ENCODE data around the gene TSHZ2.
"Not testable (repeated sequence)": the region's sequence is repeated elsewhere in the genome, so short reads cannot be mapped to it uniquely, and the experiment has no call there.

Gene TSHZ2

DNA sequence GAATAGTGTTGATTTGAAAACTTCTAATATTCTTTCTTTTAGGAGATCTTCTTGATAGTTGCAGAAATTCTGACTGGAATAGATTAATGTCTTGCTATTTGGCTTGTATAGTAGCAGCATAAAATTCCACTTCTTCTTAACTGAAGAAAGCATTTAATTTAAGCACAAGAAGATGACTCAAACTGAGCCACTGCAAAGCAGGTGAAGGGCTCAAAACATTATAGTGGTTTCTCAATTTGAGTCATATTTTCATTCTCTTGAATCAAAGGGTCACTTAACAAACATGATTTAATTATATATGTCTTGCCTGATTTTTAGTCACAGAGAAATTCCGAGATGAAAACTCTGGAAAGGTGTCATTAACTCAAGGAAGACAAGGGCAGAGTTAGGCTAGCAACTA, 382.2 kb downstream of the TSHZ2 start:
- H3K9me3 ChIP-seq (ENCODE audit: control insufficient read depth, insufficient read depth, low read depth, low read length), result peaks cover 8% of the 10 kb centered on the region
- H3K36me3 ChIP-seq (ENCODE audit: control insufficient read depth, insufficient read depth, low read length), result no peaks in the 10 kb centered on the region
- no peak overlapping the region for H3K27ac ChIP-seq (ENCODE audit: low read depth, low read length)
- no peak overlapping the region for H3K4me3 ChIP-seq (ENCODE audit: low read depth, low read length)
- H3K9ac ChIP-seq (ENCODE audit: low read length), result no peak overlapping the region
- no peaks in the 10 kb centered on the region for H3K27me3 ChIP-seq (ENCODE audit: control insufficient read depth, insufficient read depth, low read length)
- H3K4me1 ChIP-seq (ENCODE audit: control insufficient read depth, insufficient read depth, low read length), result no peaks in the 10 kb centered on the region

- Histone ChIP-seq H3K9me3 (ENCODE audit: control insufficient read depth, insufficient read depth, low read depth, low read length) (peaks cover 8% of the 10 kb centered on the region), H3K4me3 (ENCODE audit: low read depth, low read length) (no peak overlapping the region), H3K27me3 (ENCODE audit: control insufficient read depth, insufficient read depth, low read length) (no peaks in the 10 kb centered on the region), H3K9ac (ENCODE audit: low read length) (no peak overlapping the region), H3K36me3 (ENCODE audit: control insufficient read depth, insufficient read depth, low read length) (no peaks in the 10 kb centered on the region), H3K27ac (ENCODE audit: low read depth, low read length) (no peak overlapping the region), H3K4me1 (ENCODE audit: control insufficient read depth, insufficient read depth, low read length) (no peaks in the 10 kb centered on the region)
Measured at GRCh38 chr20:53355790-53356189, 383.6 kb downstream of the TSHZ2 start.

GRCh38 chr20:53359425-53359824, 387.3 kb downstream of the TSHZ2 start:
- no peaks in the 10 kb centered on the region for H3K36me3 ChIP-seq (ENCODE audit: control insufficient read depth, insufficient read depth, low read length)
- H3K4me3 ChIP-seq (ENCODE audit: low read depth, low read length), result no peak overlapping the region
- no peak overlapping the region for H3K27ac ChIP-seq (ENCODE audit: low read depth, low read length)
- peaks cover 8% of the 10 kb centered on the region for H3K9me3 ChIP-seq (ENCODE audit: control insufficient read depth, insufficient read depth, low read depth, low read length)
- no peaks in the 10 kb centered on the region for H3K4me1 ChIP-seq (ENCODE audit: control insufficient read depth, insufficient read depth, low read length)
- H3K9ac ChIP-seq (ENCODE audit: low read length), result no peak overlapping the region
- H3K27me3 ChIP-seq (ENCODE audit: control insufficient read depth, insufficient read depth, low read length), result no peaks in the 10 kb centered on the region

- Histone ChIP-seq H3K4me3 (ENCODE audit: low read depth, low read length) (no peak overlapping the region), H3K36me3 (ENCODE audit: control insufficient read depth, insufficient read depth, low read length) (no peaks in the 10 kb centered on the region), H3K4me1 (ENCODE audit: control insufficient read depth, insufficient read depth, low read length) (no peaks in the 10 kb centered on the region), H3K9me3 (ENCODE audit: control insufficient read depth, insufficient read depth, low read depth, low read length) (peaks cover 4% of the 10 kb centered on the region), H3K9ac (ENCODE audit: low read length) (no peak overlapping the region), H3K27ac (ENCODE audit: low read depth, low read length) (no peak overlapping the region), H3K27me3 (ENCODE audit: control insufficient read depth, insufficient read depth, low read length) (no peaks in the 10 kb centered on the region)
Measured at GRCh38 chr20:53360852-53361251, 388.7 kb downstream of the TSHZ2 start.

DNA sequence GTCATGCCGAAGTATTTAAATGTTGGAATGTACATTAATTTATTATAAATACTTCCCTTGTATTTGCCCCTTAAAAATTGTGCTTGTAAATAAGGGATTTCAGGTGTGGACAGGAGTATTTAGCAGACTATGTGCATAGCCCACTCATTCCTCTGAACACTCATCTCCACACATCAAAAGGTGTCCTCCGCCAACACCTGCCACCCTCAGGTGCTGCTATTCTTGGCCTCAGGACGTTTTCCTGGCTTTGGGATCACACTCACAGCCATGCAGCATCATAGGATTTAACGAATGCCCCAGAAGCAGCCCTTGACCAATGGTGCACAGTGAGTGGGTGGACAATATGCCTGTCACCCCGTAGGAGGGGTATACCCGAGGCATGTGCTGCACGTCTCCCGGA, 390.6 kb downstream of the TSHZ2 start:
- H3K27ac ChIP-seq (ENCODE audit: low read depth, low read length), result no peak overlapping the region

GRCh38 chr20:53364646-53365045, 392.5 kb downstream of the TSHZ2 start:
- Histone ChIP-seq H3K9me3 (ENCODE audit: control insufficient read depth, insufficient read depth, low read depth, low read length) (no peaks in the 10 kb centered on the region), H3K4me1 (ENCODE audit: control insufficient read depth, insufficient read depth, low read length) (no peaks in the 10 kb centered on the region), H3K4me3 (ENCODE audit: low read depth, low read length) (no peak overlapping the region), H3K27me3 (ENCODE audit: control insufficient read depth, insufficient read depth, low read length) (no peaks in the 10 kb centered on the region), H3K36me3 (ENCODE audit: control insufficient read depth, insufficient read depth, low read length) (no peaks in the 10 kb centered on the region), H3K9ac (ENCODE audit: low read length) (no peak overlapping the region), H3K27ac (ENCODE audit: low read depth, low read length) (no peak overlapping the region)

More for the DNA sequence above, 390.6 kb downstream of the TSHZ2 start:
- no peak overlapping the region for H3K4me3 ChIP-seq (ENCODE audit: low read depth, low read length)
- H3K27me3 ChIP-seq (ENCODE audit: control insufficient read depth, insufficient read depth, low read length), result no peaks in the 10 kb centered on the region
- no peak overlapping the region for H3K9ac ChIP-seq (ENCODE audit: low read length)
- H3K4me1 ChIP-seq (ENCODE audit: control insufficient read depth, insufficient read depth, low read length), result no peaks in the 10 kb centered on the region
- no peaks in the 10 kb centered on the region for H3K9me3 ChIP-seq (ENCODE audit: control insufficient read depth, insufficient read depth, low read depth, low read length)
- H3K36me3 ChIP-seq (ENCODE audit: control insufficient read depth, insufficient read depth, low read length), result no peaks in the 10 kb centered on the region

GRCh38 chr20:53365076-53365475, 392.9 kb downstream of the TSHZ2 start:
- H3K4me1 ChIP-seq (ENCODE audit: control insufficient read depth, insufficient read depth, low read length), result no peaks in the 10 kb centered on the region
- H3K9ac ChIP-seq (ENCODE audit: low read length), result no peak overlapping the region
- no peak overlapping the region for H3K4me3 ChIP-seq (ENCODE audit: low read depth, low read length)
- H3K27ac ChIP-seq (ENCODE audit: low read depth, low read length), result no peak overlapping the region
- no peaks in the 10 kb centered on the region for H3K36me3 ChIP-seq (ENCODE audit: control insufficient read depth, insufficient read depth, low read length)
- H3K9me3 ChIP-seq (ENCODE audit: control insufficient read depth, insufficient read depth, low read depth, low read length), result no peaks in the 10 kb centered on the region
- H3K27me3 ChIP-seq (ENCODE audit: control insufficient read depth, insufficient read depth, low read length), result no peaks in the 10 kb centered on the region

- no peaks in the 10 kb centered on the region for H3K36me3 ChIP-seq (ENCODE audit: control insufficient read depth, insufficient read depth, low read length)
- no peak overlapping the region for H3K4me3 ChIP-seq (ENCODE audit: low read depth, low read length)
- no peaks in the 10 kb centered on the region for H3K4me1 ChIP-seq (ENCODE audit: control insufficient read depth, insufficient read depth, low read length)
- no peaks in the 10 kb centered on the region for H3K9me3 ChIP-seq (ENCODE audit: control insufficient read depth, insufficient read depth, low read depth, low read length)
- no peak overlapping the region for H3K9ac ChIP-seq (ENCODE audit: low read length)
- H3K27me3 ChIP-seq (ENCODE audit: control insufficient read depth, insufficient read depth, low read length), result no peaks in the 10 kb centered on the region
- no peak overlapping the region for H3K27ac ChIP-seq (ENCODE audit: low read depth, low read length)
Measured at GRCh38 chr20:53365539-53366075, 393.4 kb downstream of the TSHZ2 start.

DNA sequence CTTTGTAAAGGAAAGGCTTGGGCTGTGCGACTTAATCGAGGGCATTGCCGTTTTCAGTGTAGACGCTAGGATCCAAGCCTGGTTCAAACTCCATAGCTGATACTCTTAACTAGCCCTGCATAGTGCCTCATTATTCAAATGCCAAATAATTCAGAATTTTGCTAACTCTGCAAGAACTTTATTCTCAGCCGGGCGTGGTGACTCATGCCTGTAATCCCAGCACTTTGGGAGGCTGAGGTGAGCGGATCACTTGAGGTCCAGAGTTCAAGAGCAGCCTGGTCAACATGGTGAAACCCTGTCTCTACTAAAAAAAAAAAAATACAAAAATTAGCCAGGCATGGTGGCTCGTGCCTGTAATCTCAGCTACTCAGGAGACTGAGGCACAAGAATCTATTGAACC, 394.8 kb downstream of the TSHZ2 start:
- not testable (repeated sequence) for H3K27ac ChIP-seq (ENCODE audit: low read depth, low read length); H3K9me3 ChIP-seq (ENCODE audit: control insufficient read depth, insufficient read depth, low read depth, low read length); H3K4me3 ChIP-seq (ENCODE audit: low read depth, low read length); H3K36me3 ChIP-seq (ENCODE audit: control insufficient read depth, insufficient read depth, low read length); H3K27me3 ChIP-seq (ENCODE audit: control insufficient read depth, insufficient read depth, low read length); H3K9ac ChIP-seq (ENCODE audit: low read length); H3K4me1 ChIP-seq (ENCODE audit: control insufficient read depth, insufficient read depth, low read length)

- no peak overlapping the region for H3K27ac ChIP-seq (ENCODE audit: low read depth, low read length)
Measured at GRCh38 chr20:53369871-53370270, 397.7 kb downstream of the TSHZ2 start.

GRCh38 chr20:53370345-53370961, 398.3 kb downstream of the TSHZ2 start:
- Histone ChIP-seq H3K27me3 (ENCODE audit: control insufficient read depth, insufficient read depth, low read length) (no peaks in the 10 kb centered on the region), H3K9ac (ENCODE audit: low read length) (no peak overlapping the region), H3K9me3 (ENCODE audit: control insufficient read depth, insufficient read depth, low read depth, low read length) (no peaks in the 10 kb centered on the region), H3K27ac (ENCODE audit: low read depth, low read length) (no peak overlapping the region), H3K4me3 (ENCODE audit: low read depth, low read length) (no peak overlapping the region), H3K4me1 (ENCODE audit: control insufficient read depth, insufficient read depth, low read length) (no peaks in the 10 kb centered on the region), H3K36me3 (ENCODE audit: control insufficient read depth, insufficient read depth, low read length) (no peaks in the 10 kb centered on the region)

More at GRCh38 chr20:53369871-53370270, 397.7 kb downstream of the TSHZ2 start:
- Histone ChIP-seq H3K4me1 (ENCODE audit: control insufficient read depth, insufficient read depth, low read length) (no peaks in the 10 kb centered on the region), H3K4me3 (ENCODE audit: low read depth, low read length) (no peak overlapping the region), H3K27me3 (ENCODE audit: control insufficient read depth, insufficient read depth, low read length) (no peaks in the 10 kb centered on the region), H3K9ac (ENCODE audit: low read length) (no peak overlapping the region), H3K9me3 (ENCODE audit: control insufficient read depth, insufficient read depth, low read depth, low read length) (no peaks in the 10 kb centered on the region), H3K36me3 (ENCODE audit: control insufficient read depth, insufficient read depth, low read length) (no peaks in the 10 kb centered on the region)

Measured in HUES6 (cell line).